SH-SY5Y (cell line): ENCODE results near the gene LRRC8C.

Experiments
- GATA2 ChIP-seq: IDR thresholded peaks from 2 replicates; pipeline ENCODE4 v1.6.1; 2011; ENCODE audit warnings: mild to moderate bottlenecking, low read depth, low read length
- GATA3 ChIP-seq: IDR thresholded peaks from 2 replicates; pipeline ENCODE4 v1.6.1; 2011; ENCODE audit warnings: low read depth, mild to moderate bottlenecking, low read length, moderate library complexity

- TF ChIP-seq GATA2 (no peak), GATA3 (no peak)
These were observed 45.2 kb upstream of the LRRC8C start for GRCh38 chr1:89587729-89588161.
